ENCODE measurements around the gene RELL2. TPM values are rescaled to one million over a fixed set of nuclear protein-coding genes. Genes with fewer than 3 reads are reported as not detected.

The RELL2 gene
- total RNA-seq, 1 donor from 2014 or later, result 6.1 TPM

GRCh38 chr5:141650851-141651727, 14.3 kb downstream of the RELL2 start, which contains the start of gene FCHSD1:
Gene FCHSD1, minus strand, starts transcription at chr5:141651418. Its CDS starts 50 bp downstream, at chr5:141651368.
- H3K27ac ChIP-seq, result peak within 1 kb of the TSS; percentile 67
- H3K27me3 ChIP-seq, result no peaks in the 10 kb centered on the region
- intact Hi-C loops (cut with DNase I), result no loop called here
- peaks cover 4% of the 10 kb centered on the region for H3K4me1 ChIP-seq
- H3K9me3 ChIP-seq, result no peaks in the 10 kb centered on the region
- no peak for TF ChIP-seq CTCF (IDR thresholded peaks at IDR 0.05)
- H3K4me3 ChIP-seq, result peak within 1 kb of the TSS; percentile 68
- H3K36me3 ChIP-seq, result peaks cover 12% of the 10 kb centered on the region
- ATAC-seq, result peak; percentile 97
- peak; percentile 95 for DNase-seq

- Histone ChIP-seq H3K27me3 (no peaks in the 10 kb centered on the region), H3K36me3 (peaks cover 5% of the 10 kb centered on the region), H3K27ac (peak overlapping the region; percentile 67), H3K4me1 (peaks cover 4% of the 10 kb centered on the region), H3K9me3 (no peaks in the 10 kb centered on the region), H3K4me3 (peak overlapping the region; percentile 68)
- DNase-seq (no peak), ATAC-seq (no peak)
- TF ChIP-seq CTCF (IDR thresholded peaks at IDR 0.05), result no peak
- intact Hi-C loops (cut with DNase I), result no loop called here
Measured at GRCh38 chr5:141651728-141652105, 14.9 kb downstream of the RELL2 start.

GRCh38 chr5:141654298-141654697, 17.5 kb downstream of the RELL2 start:
- Histone ChIP-seq H3K9me3 (no peaks in the 10 kb centered on the region), H3K27me3 (no peaks in the 10 kb centered on the region), H3K36me3 (peaks cover 12% of the 10 kb centered on the region), H3K4me3 (no peak overlapping the region), H3K4me1 (peaks cover 4% of the 10 kb centered on the region), H3K27ac (no peak overlapping the region)
- intact Hi-C loops (cut with DNase I), result no loop called here
- ATAC-seq (no peak), DNase-seq (peak; percentile 11)
- no peak for TF ChIP-seq CTCF (IDR thresholded peaks at IDR 0.05)

- Histone ChIP-seq H3K36me3 (peaks cover 12% of the 10 kb centered on the region), H3K4me3 (no peak overlapping the region), H3K9me3 (no peaks in the 10 kb centered on the region), H3K27me3 (no peaks in the 10 kb centered on the region), H3K27ac (no peak overlapping the region), H3K4me1 (peaks cover 4% of the 10 kb centered on the region)
- DNase-seq (peak; percentile 48), ATAC-seq (no peak)
- intact Hi-C loops (cut with DNase I), result no loop called here
- TF ChIP-seq CTCF (IDR thresholded peaks at IDR 0.05), result no peak
Measured at GRCh38 chr5:141655020-141655419, 18.2 kb downstream of the RELL2 start.

- no peak overlapping the region for H3K4me3 ChIP-seq
- H3K27me3 ChIP-seq, result no peaks in the 10 kb centered on the region
- H3K9me3 ChIP-seq, result no peaks in the 10 kb centered on the region
- DNase-seq, result peak; percentile 54
- ATAC-seq, result no peak
- no peak overlapping the region for H3K27ac ChIP-seq
- TF ChIP-seq CTCF (IDR thresholded peaks at IDR 0.05), result no peak
- intact Hi-C loops (cut with DNase I), result no loop called here
- peaks cover 12% of the 10 kb centered on the region for H3K36me3 ChIP-seq
- peaks cover 4% of the 10 kb centered on the region for H3K4me1 ChIP-seq
Measured at GRCh38 chr5:141656396-141656795, 19.6 kb downstream of the RELL2 start.
